ENCODE data around the gene GRID2.

DNA sequence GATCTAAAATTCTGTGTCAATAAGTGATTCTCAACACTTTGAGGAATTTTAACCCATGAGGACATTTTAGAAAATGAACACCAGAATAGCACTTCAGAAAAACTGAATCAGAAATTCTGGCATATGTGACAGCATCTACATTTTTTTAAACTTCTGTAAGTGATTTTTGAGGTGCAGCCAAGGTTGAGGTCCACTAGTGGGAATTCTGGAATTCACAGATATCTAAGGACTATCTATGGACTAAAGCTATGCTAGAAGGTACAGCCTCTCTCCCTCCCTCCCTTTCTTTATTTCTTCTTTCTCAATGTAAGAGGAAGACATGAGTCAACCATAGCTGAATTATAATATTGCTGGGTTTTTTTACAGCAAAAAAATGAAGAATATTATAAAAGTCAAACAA lies 1016.6 kb downstream of the GRID2 start:
- TF ChIP-seq SMAD1 (CRISPR knock-in tag; IDR thresholded peaks at IDR 0.05; ENCODE audit: borderline replicate concordance, low read depth) (no peak), POLR2AphosphoS5 (IDR thresholded peaks at IDR 0.05; ENCODE audit: low read depth, low read length) (no peak), FOXJ3 (CRISPR knock-in tag; IDR thresholded peaks at IDR 0.05; ENCODE audit: borderline replicate concordance) (no peak), ZBTB42 (CRISPR knock-in tag; IDR thresholded peaks at IDR 0.05) (no peak)
- TF ChIP-seq, protein P1, sequence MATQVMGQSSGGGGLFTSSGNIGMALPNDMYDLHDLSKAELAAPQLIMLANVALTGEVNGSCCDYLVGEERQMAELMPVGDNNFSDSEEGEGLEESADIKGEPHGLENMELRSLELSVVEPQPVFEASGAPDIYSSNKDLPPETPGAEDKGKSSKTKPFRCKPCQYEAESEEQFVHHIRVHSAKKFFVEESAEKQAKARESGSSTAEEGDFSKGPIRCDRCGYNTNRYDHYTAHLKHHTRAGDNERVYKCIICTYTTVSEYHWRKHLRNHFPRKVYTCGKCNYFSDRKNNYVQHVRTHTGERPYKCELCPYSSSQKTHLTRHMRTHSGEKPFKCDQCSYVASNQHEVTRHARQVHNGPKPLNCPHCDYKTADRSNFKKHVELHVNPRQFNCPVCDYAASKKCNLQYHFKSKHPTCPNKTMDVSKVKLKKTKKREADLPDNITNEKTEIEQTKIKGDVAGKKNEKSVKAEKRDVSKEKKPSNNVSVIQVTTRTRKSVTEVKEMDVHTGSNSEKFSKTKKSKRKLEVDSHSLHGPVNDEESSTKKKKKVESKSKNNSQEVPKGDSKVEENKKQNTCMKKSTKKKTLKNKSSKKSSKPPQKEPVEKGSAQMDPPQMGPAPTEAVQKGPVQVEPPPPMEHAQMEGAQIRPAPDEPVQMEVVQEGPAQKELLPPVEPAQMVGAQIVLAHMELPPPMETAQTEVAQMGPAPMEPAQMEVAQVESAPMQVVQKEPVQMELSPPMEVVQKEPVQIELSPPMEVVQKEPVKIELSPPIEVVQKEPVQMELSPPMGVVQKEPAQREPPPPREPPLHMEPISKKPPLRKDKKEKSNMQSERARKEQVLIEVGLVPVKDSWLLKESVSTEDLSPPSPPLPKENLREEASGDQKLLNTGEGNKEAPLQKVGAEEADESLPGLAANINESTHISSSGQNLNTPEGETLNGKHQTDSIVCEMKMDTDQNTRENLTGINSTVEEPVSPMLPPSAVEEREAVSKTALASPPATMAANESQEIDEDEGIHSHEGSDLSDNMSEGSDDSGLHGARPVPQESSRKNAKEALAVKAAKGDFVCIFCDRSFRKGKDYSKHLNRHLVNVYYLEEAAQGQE (IDR thresholded peaks at IDR 0.05; ENCODE audit: borderline replicate concordance in 1 of 2, low read depth in 1 of 2, low read length in 2 of 2): no peak

Measured in HepG2 (cell line).